Daoy (cell line): ENCODE measurements around the gene RPS8. TPM values are rescaled to one million over a fixed set of nuclear protein-coding genes. Genes with fewer than 3 reads are reported as not detected.
"Not testable (repeated sequence)": the region's sequence is repeated elsewhere in the genome, so short reads cannot be mapped to it uniquely, and the experiment has no call there.

Experiments used
- DNase-seq: peaks from one replicate; pipeline ENCODE4 v3.0.0-alpha.2; 2015; ENCODE audit warnings: low read depth
- total RNA-seq: library from RNA; depleted of rRNA; stranded (reverse); fragments of >200 nt; shearing (Covaris generic); gene quantifications from 2 replicates; pipeline ENCODE4 v1.2.3, GENCODE V29; 2014

RPS8 gene
- total RNA-seq, 1 experiment from 2014 or later = 2,795 TPM

DNA sequence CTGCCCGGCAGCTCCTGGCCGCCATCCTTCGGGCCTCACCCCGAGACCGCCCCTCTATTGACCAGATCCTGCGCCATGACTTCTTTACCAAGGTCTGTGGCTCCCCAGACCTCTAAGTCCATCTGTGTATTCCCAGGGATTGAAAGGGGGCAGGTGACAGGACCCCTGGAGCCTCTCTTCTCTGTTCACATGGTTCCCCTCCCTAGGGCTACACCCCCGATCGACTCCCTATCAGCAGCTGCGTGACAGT is 27.6 kb downstream of the RPS8 start:
- DNase-seq = no peak

GRCh38 chr1:44803312-44804095 is 28.2 kb downstream of the RPS8 start:
- no peak for DNase-seq

GRCh38 chr1:44805311-44806024 is 30.1 kb downstream of the RPS8 start:
- DNase-seq = no peak

GRCh38 chr1:44806025-44806703 is 30.8 kb downstream of the RPS8 start:
- no peak for DNase-seq

DNA sequence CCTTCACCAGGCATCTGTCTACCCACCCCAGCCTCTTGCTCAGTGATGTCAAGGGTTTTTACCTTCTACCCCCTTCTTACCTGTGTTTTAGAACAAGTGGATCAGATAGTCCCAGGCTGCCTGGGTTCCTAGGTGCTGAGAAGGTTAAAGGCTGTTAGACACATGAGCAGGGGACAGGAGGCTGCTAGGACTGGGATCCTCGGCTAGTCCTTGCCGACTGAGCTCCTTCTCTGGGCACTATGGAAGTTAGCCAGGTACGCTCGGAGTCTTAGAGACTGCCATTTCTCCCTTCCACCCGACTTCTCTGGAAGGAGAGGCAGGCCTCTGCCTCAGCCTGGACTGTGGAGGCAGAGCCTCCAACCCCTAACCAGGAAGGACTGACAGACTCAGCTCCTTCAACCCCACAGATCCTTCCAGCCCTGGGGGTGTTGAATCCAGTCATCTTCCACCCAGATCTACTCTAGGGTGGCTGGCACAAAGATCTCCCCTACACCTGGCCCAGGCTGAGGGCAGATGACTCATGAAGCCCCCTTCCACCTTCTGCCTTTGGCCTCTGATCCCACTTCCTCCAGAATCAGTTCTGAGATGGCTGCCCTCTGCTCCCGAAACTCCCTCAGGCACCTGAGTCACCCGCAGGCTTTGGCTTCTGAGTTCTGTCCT is 31.5 kb downstream of the RPS8 start, which contains the start of gene DYNLT4:
TSS of gene DYNLT4 (minus strand) at position 648 of the 660 bp plus-strand sequence. CDS start 683 bp downstream, outside the sequence.
- DNase-seq = no peak

GRCh38 chr1:44807364-44808062 is 32.2 kb downstream of the RPS8 start:
- peak; percentile 99 for DNase-seq

DNA sequence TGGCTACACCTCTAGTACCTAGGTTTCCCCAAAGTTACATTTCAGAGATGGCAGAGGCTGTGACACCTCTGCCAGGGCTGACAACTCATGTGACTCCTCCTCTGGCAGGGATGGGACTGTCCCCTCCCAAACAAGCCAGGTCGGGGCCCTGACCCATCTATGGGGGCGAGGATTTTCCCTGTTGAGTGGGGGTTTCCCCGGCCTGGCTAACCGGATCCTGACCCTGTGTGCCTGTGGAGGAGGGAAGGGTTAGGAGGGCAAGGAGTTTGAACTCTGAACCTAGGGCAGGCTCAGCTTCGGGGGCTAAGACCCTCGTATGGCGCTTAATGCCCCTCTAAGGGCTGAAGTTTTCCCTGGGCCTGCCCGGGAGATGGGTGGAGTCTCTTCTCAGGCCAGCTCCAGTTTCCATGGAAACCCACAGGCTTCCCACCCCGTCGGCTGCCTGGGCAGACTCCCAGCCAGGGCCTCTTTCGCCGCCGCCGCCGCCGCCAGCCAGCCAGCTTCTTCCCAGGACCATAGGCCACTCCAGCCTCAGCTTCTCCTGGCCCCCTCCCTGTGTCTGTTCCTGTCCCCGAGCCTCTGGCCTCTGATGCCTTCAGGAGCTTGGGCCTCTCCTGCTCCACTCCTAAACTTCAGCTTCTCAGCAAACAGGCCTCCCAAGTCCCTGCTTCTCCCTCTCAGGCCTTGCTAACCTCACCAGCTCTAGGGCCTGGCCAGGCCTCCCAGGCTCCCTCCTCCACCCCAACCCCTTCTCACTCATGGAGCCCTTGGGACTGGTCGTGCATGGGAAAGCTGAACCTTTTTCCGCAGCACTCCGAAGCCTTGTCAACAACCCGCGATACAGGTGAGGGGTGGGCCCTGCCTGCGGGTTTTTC is 33.0 kb downstream of the RPS8 start, which contains the start of gene BTBD19:
TSS of gene BTBD19 (plus strand) at position 461 of the 875 bp plus-strand sequence. CDS start at position 759, 298 bp downstream.
- peak; percentile 90 for DNase-seq

GRCh38 chr1:44808938-44809917 is 33.9 kb downstream of the RPS8 start:
- peak; percentile 71 for DNase-seq

DNA sequence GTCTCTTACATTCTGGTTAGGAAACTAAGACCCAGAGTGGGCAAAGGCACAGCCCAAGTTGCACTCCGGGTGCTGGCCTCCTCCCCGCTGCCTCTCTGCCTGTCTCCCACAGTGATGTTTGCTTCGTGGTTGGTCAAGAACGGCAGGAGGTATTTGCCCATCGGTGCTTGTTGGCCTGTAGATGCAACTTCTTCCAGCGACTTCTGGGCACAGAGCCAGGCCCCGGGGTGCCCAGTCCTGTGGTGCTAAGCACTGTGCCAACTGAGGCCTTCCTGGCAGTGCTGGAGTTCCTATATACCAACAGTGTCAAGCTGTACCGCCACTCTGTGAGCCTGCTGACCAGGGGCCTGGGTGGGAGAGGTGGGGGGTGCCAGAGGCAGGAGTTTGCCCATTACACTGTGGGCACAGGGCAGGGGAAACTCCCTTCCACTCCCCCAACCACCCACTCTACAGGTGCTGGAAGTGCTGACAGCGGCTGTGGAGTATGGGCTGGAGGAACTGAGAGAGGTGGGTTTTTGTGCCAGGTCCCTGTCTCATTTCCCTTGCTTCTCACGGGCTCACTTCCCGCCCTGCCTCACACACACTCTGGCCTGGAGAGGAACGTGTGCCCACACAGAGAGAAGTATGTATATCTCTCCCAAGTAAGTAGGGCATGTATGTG is 34.9 kb downstream of the RPS8 start:
- peak; percentile 74 for DNase-seq

GRCh38 chr1:44810762-44811105 is 35.4 kb downstream of the RPS8 start:
- not testable (repeated sequence) for DNase-seq

- DNase-seq = no peak
Measured at GRCh38 chr1:44811234-44811633, 35.9 kb downstream of the RPS8 start.

- no peak for DNase-seq
Measured at GRCh38 chr1:44812822-44813543, 37.6 kb downstream of the RPS8 start.

- DNase-seq = not testable (repeated sequence)
Measured at GRCh38 chr1:44815926-44816325, 40.6 kb downstream of the RPS8 start.

DNA sequence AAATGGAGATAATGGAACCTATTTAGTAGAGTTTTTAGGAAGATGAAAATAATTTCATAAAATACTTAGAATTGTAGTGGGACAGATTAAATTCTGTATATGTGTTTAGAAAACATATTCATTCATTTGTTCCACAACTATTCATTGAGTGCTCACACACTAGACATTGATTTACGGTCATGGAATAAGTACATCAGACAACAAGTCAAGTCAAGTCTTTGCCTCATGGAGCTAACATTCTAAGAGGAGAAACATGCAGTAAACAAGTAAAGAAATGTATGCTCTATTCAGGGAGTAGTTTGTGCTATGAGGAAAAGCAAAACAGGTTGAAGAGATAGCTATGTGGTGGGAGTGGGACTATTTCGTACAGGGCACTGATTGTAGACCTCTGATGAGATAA is 42.0 kb downstream of the RPS8 start:
- DNase-seq = no peak

GRCh38 chr1:44817771-44818495 is 42.6 kb downstream of the RPS8 start:
- no peak for DNase-seq

GRCh38 chr1:44819196-44819607 is 43.9 kb downstream of the RPS8 start:
- no peak for DNase-seq

- peak; percentile 97 for DNase-seq
Measured at GRCh38 chr1:44819608-44820327, 44.4 kb downstream of the RPS8 start.
